Heart left ventricle (tissue), 16 donors: ENCODE results near the gene IGSF3. TPM values are rescaled to one million over a fixed set of nuclear protein-coding genes. Genes with fewer than 3 reads are reported as not detected.
"Not testable (repeated sequence)": the region's sequence is repeated elsewhere in the genome, so short reads cannot be mapped to it uniquely, and the experiment has no call there.

Experiments
- ATAC-seq, 4 donors: fragments of 200-7000 bp; cut with Tn5 transposase; one replicate each; pipeline ENCODE4 v1.9.1; 2020 to 2022; ENCODE audit warnings: moderate library complexity in 4 of 4, mild to moderate bottlenecking in 3 of 4, moderate number of reproducible peaks in 1 of 4
- DNase-seq, 5 donors: peaks; one replicate each; pipeline ENCODE4 v3.0.0-alpha.2; 2020
- H3K27ac ChIP-seq, 12 donors: fragments of 200-600 bp; sonication (generic) in 4 of 12; one replicate each; pipeline versions ENCODE4 v1.5.0 to v1.8.0; 2016 to 2022; ENCODE audit warnings: mild to moderate bottlenecking in 2 of 12
- H3K27me3 ChIP-seq, 9 donors: fragments of 200-600 bp; sonication (generic) in 2 of 9; one replicate each; pipeline versions ENCODE4 v1.5.1 to v1.8.0; 2016 to 2022; ENCODE audit warnings: mild to moderate bottlenecking in 3 of 9
- H3K36me3 ChIP-seq, 9 donors: fragments of 200-600 bp; sonication (generic) in 2 of 9; one replicate each; pipeline versions ENCODE4 v1.5.0 to v1.8.0; 2018 to 2022; ENCODE audit warnings: mild to moderate bottlenecking in 2 of 9
- H3K4me1 ChIP-seq, 12 donors: fragments of 200-600 bp; sonication (generic) in 4 of 12; one replicate each; pipeline versions ENCODE4 v1.5.0 to v1.8.0; 2016 to 2022; ENCODE audit warnings: mild to moderate bottlenecking in 3 of 12
- H3K4me3 ChIP-seq, 12 donors: fragments of 200-600 bp; sonication (generic) in 4 of 12; one replicate each; pipeline versions ENCODE4 v1.5.0 to v1.8.0; 2017 to 2022; ENCODE audit warnings: mild to moderate bottlenecking in 9 of 12, moderate library complexity in 4 of 12
- H3K9me3 ChIP-seq, 12 donors: fragments of 200-600 bp; sonication (generic) in 4 of 12; one replicate each; pipeline versions ENCODE4 v1.5.0 to v1.8.0; 2016 to 2022; ENCODE audit warnings: mild to moderate bottlenecking in 1 of 12
- POLR2A ChIP-seq, 2 donors: fragments of 450-650 bp; IDR thresholded peaks; one replicate each; pipeline ENCODE4 v1.6.1; 2017; ENCODE audit warnings: antibody characterized with exemption in 2 of 2, mild to moderate bottlenecking in 2 of 2, moderate library complexity in 2 of 2
- WGBS, 4 donors: extraction: QIAGEN DNeasy Blood & Tissue Kit in 2 of 4; methylation state at CpG; one replicate each; pipeline versions ENCODE4 v1.1.5 to v1.1.7; 2013 to 2018; 5-methylcytosine and 5-hydroxymethylcytosine counted together
- intact Hi-C, 10 donors: fragments of 100-400 bp; cut with DNase I; formaldehyde crosslinking; loops; one replicate each; pipeline versions ENCODE4 v1.11.1 to v1.14.2; 2022
- polyA plus RNA-seq, 2 donors: library from polyadenylated mRNA; stranded (reverse); fragments of 200-250 nt; gene quantifications; one replicate each; pipeline ENCODE4 v1.2.3, GENCODE V29; 2013
- total RNA-seq, 9 donors: library from RNA; depleted of rRNA in 2 of 9; stranded (reverse); fragments of >200 nt in 2 of 9; fragmentation: NEBNext Ultra II Directional in 3 of 9; extraction: Animal tissue kit (Norgen Biotek cat#: 25700) in 3 of 9; gene quantifications; one replicate each; pipeline versions ENCODE4 v1.1.0 to v1.2.4, GENCODE V29; 2016 to 2023
- TF ChIP-seq, protein P1 (sequence below), 12 donors: fragments of 200-600 bp; sonication (generic) in 4 of 12; IDR thresholded peaks; one replicate each; pipeline versions ENCODE4 v1.5.0 to v1.8.0; 2018 to 2022; ENCODE audit warnings: antibody characterized with exemption in 12 of 12, mild to moderate bottlenecking in 5 of 12
- donor health status: ischemic (EF 13 %, LVEDD 7.1; RV severe dilation, severe dysfunction).
- donor health status: healthy with polysubstance abuse.
- donor health status: DM: no; HTN: yes; CAD: no.
- donor health status: DM: no; HTN: no; CAD: no.
- donor health status: ischemic (EF 25% LVEDD 6.9; RV normal size, moderate dysfunction).
- donor health status: ischemic (EF 25% LVEDD 5.7; RV mildly dilated, moderate dysfunction).
- donor health status: healthy.
- donor health status: DM: yes; HTN: yes; CAD: no.
- donor health status: ischemic (EF 35%, LVEDD 5.7; RV mildly dilated, moderate dysfunction).
- donor health status: nonischemic (EF 11% LVEDD 7.7; RV severe dilation, severe dysfunction).
- donor health status: DM: yes; HTN: yes; CAD: no.
- donor health status: PGD.
- donor health status: ischemic (EF 29% LVEDD 5.4; RV normal size, mild dysfunction).
- donor health status: nonischemic (EF 23%, LVEDD 6.1; RV moderate dilation, normal function).

Gene IGSF3
- total and polyA plus RNA-seq, 11 donors = 3.5 to 19.3 (median 11.5) TPM

DNA sequence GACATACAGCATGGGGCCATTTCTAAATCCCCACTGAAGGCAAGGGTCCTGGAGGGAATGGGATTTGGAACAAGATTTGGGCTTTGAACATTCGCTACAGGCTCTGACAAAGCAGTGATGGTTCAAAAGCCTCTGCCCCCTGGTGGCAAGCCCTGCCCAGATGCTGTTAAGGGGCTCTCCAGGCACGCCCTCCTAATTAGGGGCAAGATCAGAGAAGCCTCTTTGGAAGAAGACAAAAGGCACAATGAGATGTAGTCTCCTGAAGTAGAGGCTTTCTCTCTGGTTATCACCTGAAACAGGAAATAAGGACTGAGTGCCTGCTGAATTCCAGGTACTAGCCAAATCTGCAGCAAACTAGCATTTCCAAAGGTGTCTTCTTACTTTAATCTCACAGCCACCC lies 37.5 kb downstream of the IGSF3 start:
- intact Hi-C loops, H3K27ac ChIP-seq: not testable (repeated sequence)
- 86 to 100% (median 93%) methylated on average over 1 to 2 of the region's 2 CpGs for WGBS, 4 donors

DNA sequence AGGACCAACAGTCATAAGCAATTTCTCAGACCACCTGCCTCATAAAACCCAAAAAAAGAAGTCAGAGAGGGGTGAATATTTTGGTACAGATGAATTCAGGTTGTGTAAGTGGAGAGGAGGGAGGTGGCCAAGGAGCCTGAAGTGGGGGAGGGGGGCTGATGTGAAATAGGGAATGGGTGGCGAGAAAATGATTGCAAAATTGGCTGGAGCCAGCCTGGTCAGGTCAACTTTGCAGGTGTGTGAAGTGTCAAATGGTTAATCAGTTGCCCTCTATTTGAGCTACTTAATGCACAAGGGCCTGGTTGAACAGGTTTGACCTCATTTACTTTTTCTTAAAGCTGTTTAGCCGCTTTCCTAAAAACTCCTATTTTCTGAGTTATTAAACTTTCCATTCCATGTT lies 38.1 kb downstream of the IGSF3 start:
- peaks cover 0 to 19% (median 0%) of the 10 kb centered on the region in 12 donors for H3K4me1 ChIP-seq
- H3K4me3 ChIP-seq, intact Hi-C loops, H3K27me3 ChIP-seq, DNase-seq, H3K27ac ChIP-seq, H3K36me3 ChIP-seq, H3K9me3 ChIP-seq, ATAC-seq: not testable (repeated sequence)
- WGBS, 4 donors = 95 to 96% (median 96%) methylated on average over 2 of the region's 2 CpGs

More for the DNA sequence above, 37.5 kb downstream of the IGSF3 start:
- H3K4me1 ChIP-seq = peaks cover 0 to 19% (median 0%) of the 10 kb centered on the region in 12 donors
- TF ChIP-seq, protein P1, sequence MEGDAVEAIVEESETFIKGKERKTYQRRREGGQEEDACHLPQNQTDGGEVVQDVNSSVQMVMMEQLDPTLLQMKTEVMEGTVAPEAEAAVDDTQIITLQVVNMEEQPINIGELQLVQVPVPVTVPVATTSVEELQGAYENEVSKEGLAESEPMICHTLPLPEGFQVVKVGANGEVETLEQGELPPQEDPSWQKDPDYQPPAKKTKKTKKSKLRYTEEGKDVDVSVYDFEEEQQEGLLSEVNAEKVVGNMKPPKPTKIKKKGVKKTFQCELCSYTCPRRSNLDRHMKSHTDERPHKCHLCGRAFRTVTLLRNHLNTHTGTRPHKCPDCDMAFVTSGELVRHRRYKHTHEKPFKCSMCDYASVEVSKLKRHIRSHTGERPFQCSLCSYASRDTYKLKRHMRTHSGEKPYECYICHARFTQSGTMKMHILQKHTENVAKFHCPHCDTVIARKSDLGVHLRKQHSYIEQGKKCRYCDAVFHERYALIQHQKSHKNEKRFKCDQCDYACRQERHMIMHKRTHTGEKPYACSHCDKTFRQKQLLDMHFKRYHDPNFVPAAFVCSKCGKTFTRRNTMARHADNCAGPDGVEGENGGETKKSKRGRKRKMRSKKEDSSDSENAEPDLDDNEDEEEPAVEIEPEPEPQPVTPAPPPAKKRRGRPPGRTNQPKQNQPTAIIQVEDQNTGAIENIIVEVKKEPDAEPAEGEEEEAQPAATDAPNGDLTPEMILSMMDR (IDR thresholded peaks at IDR 0.05) = peak in 1 of 12 donors; percentile 9
- ATAC-seq, H3K27me3 ChIP-seq, H3K36me3 ChIP-seq, H3K9me3 ChIP-seq, DNase-seq, H3K4me3 ChIP-seq: not testable (repeated sequence)

DNA sequence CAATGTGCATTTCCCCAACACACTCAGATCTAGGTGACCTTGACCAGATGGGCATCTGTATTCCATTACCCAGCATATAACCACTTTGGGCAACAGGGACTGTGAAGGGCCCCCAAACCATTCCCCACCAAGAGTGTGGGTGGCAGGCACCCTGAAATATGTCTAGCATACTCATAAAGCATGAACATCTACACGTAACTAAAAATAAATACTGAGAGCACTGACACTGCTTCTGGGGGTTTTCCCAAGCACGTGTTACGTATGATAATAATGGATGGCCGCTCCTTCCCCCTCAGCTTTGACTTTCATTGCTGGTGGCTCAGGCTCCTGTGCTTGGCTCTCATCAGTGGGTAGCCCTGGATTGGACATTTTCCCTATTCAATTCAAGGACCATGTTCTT lies 39.1 kb downstream of the IGSF3 start:
- no peaks in the 10 kb centered on the region for H3K27me3 ChIP-seq
- H3K9me3 ChIP-seq = no peaks in the 10 kb centered on the region
- H3K4me3 ChIP-seq = no peak overlapping the region
- WGBS, 4 donors = 47 to 74% (median 63%) methylated on average over 4 of the region's 4 CpGs
- no peak for DNase-seq
- no peak for TF ChIP-seq POLR2A (IDR thresholded peaks at IDR 0.05)
- TF ChIP-seq, protein P1 (IDR thresholded peaks at IDR 0.05) = no peak
- no peaks in the 10 kb centered on the region for H3K36me3 ChIP-seq
- peaks cover 0 to 19% (median 0%) of the 10 kb centered on the region in 12 donors for H3K4me1 ChIP-seq
- intact Hi-C loops = no loop called here
- peak overlapping the region in 5 of 12 donors; percentile 20 to 69 (median 52) for H3K27ac ChIP-seq
- no peak for ATAC-seq

DNA sequence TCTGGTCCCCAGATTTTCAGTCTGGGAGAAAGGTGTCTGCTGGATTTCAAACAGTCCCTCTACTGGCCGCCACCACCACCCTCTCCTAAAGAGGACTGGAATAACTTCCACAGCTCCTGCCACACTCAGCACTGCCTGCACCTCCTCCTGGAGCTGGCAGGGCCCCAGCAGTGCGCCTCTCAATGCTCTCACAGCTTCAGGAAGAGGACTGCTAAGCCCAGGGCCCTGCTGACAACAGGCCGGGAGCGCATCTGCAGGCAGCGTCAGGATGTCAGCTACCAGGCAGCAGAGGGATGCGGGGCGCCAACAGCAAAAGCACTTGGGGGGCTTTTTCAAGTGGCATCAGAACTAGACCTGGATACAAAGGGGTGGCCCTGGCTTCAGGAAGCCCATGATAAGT lies 40.2 kb downstream of the IGSF3 start:
- H3K27me3 ChIP-seq, H3K4me3 ChIP-seq, H3K36me3 ChIP-seq, ATAC-seq, intact Hi-C loops, H3K9me3 ChIP-seq: not testable (repeated sequence)
- peak; percentile 55 to 87 (median 76) for DNase-seq
- Histone ChIP-seq H3K4me1 (peaks cover 0 to 19% (median 0%) of the 10 kb centered on the region in 12 donors), H3K27ac (peak overlapping the region in 8 of 12 donors; percentile 23 to 69 (median 50))
- WGBS, 4 donors = 44 to 58% (median 55%) methylated on average over 3 to 7 of the region's 7 CpGs
- TF ChIP-seq, protein P1 (IDR thresholded peaks at IDR 0.05) = peak in 2 of 12 donors; percentile 5 to 12

DNA sequence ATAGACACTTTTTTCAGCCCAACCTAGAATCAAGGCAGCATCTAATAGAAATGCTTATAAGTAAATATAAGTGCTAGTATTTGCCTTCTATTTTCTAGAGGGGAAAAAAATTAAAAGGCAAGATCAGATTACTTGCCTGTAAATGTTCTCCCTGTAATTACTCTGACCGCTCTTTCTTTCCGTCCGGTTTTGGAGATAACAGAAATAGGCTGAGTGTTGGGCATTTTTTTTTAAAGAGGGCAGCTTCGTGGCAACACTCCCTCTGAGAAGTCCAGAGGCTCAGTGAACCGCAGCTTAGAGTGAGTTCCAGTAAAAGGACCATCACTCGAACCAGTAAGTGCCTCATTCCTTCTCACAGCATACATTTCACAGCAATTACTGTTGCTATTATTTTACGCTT lies 40.6 kb downstream of the IGSF3 start:
- 46 to 66% (median 54%) methylated on average over 7 of the region's 7 CpGs for WGBS, 4 donors
- H3K4me3 ChIP-seq, ATAC-seq, H3K27me3 ChIP-seq, DNase-seq, H3K9me3 ChIP-seq, H3K36me3 ChIP-seq, intact Hi-C loops: not testable (repeated sequence)
- peaks cover 0 to 19% (median 0%) of the 10 kb centered on the region in 12 donors for H3K4me1 ChIP-seq
- H3K27ac ChIP-seq = peak overlapping the region in 8 of 12 donors; percentile 23 to 69 (median 50)

DNA sequence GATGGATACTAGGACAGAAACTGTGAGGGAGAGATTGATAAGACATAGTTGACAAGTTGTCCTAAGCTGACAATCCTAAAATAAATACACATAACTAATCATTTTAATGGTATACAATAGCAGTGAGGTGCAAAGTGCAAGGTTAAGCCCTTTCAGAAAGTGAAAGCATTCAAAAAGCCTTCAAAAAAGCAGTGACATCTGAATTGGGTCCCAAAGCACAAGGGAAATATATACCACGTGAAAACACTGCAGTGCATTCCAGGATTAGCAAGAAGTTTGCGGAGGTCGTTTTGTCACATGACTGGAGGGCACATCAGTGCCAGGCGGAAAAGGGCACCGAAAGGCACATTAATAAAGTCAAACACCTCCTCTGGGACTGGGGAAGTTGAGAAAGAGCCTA lies 42.4 kb downstream of the IGSF3 start:
- WGBS, 4 donors = 62 to 71% (median 65%) methylated on average over 5 of the region's 5 CpGs
- H3K4me3 ChIP-seq, H3K27ac ChIP-seq, H3K9me3 ChIP-seq, intact Hi-C loops, ATAC-seq, DNase-seq, H3K36me3 ChIP-seq, H3K27me3 ChIP-seq: not testable (repeated sequence)
- H3K4me1 ChIP-seq = peaks cover 0 to 19% (median 0%) of the 10 kb centered on the region in 12 donors
